ENCODE data around the gene KCNG4.

Gene KCNG4

GRCh38 chr16:84247844-84248243 is 8.0 kb upstream of the KCNG4 start:
- TF ChIP-seq FOXK2 (IDR thresholded peaks at IDR 0.05) (no peak), TARDBP (IDR thresholded peaks at IDR 0.05) (no peak), SUZ12 (IDR thresholded peaks at IDR 0.05) (no peak), FOXA1 (IDR thresholded peaks at IDR 0.05) (no peak), NFRKB (IDR thresholded peaks at IDR 0.05) (no peak), LEF1 (IDR thresholded peaks at IDR 0.05; ENCODE audit: borderline replicate concordance) (no peak), ZNF384 (IDR thresholded peaks at IDR 0.05) (no peak), CTBP1 (IDR thresholded peaks at IDR 0.05; ENCODE audit: borderline replicate concordance) (no peak)

GRCh38 chr16:84247331-84247730 is 7.5 kb upstream of the KCNG4 start:
- DNase-seq (ENCODE audit: extremely low spot score), result no peak
- POLR2A ChIA-PET, result no interaction called here
- TF ChIP-seq ZNF384 (IDR thresholded peaks at IDR 0.05), result no peak

More at GRCh38 chr16:84247844-84248243, 8.0 kb upstream of the KCNG4 start:
- DNase-seq (ENCODE audit: extremely low spot score), result no peak
- POLR2A ChIA-PET, result no interaction called here
- CTCF ChIA-PET, result interaction anchor here (1.2 kb wide), 1 partner anchor 12 kb away, joined by 3 read pairs; no protein-coding TSS in a partner anchor

GRCh38 chr16:84246679-84247077 is 6.9 kb upstream of the KCNG4 start:
- DNase-seq (ENCODE audit: extremely low spot score), result no peak
- ChIA-PET POLR2A (no interaction called here), CTCF (interaction anchor here (1.1 kb wide), 1 partner anchor 30 kb away, joined by 3 read pairs; no protein-coding TSS in a partner anchor)
- TF ChIP-seq HDGF (IDR thresholded peaks at IDR 0.05; ENCODE audit: borderline replicate concordance), result no peak
- TF ChIP-seq SUZ12 (IDR thresholded peaks at IDR 0.05), result no peak
- no peak for TF ChIP-seq TARDBP (IDR thresholded peaks at IDR 0.05)
- no peak for TF ChIP-seq ARNT (IDR thresholded peaks at IDR 0.05)
- TF ChIP-seq BHLHE40 (IDR thresholded peaks at IDR 0.05; ENCODE audit: borderline replicate concordance), result no peak
- no peak for TF ChIP-seq L3MBTL2 (conservative IDR thresholded peaks at IDR 0.05)
- no peak for TF ChIP-seq NFRKB (IDR thresholded peaks at IDR 0.05)
- no peak for TF ChIP-seq ELF4 (IDR thresholded peaks at IDR 0.05)
- no peak for TF ChIP-seq PKNOX1 (IDR thresholded peaks at IDR 0.05)
- TF ChIP-seq ZNF384 (IDR thresholded peaks at IDR 0.05), result no peak
- TF ChIP-seq SP1 (IDR thresholded peaks at IDR 0.05), result no peak
- no peak for TF ChIP-seq FOXM1 (IDR thresholded peaks at IDR 0.05; ENCODE audit: borderline replicate concordance)
- TF ChIP-seq CTBP1 (IDR thresholded peaks at IDR 0.05; ENCODE audit: borderline replicate concordance), result no peak
- TF ChIP-seq FOXK2 (IDR thresholded peaks at IDR 0.05), result no peak

More at GRCh38 chr16:84247331-84247730, 7.5 kb upstream of the KCNG4 start:
- CTCF ChIA-PET, result no interaction called here

GRCh38 chr16:84245956-84246678 is 6.3 kb upstream of the KCNG4 start:
- CTCF ChIA-PET, result interaction anchor here (1.1 kb wide), 1 partner anchor 31 kb away, joined by 3 read pairs; no protein-coding TSS in a partner anchor

GRCh38 chr16:84244728-84245127 is 4.9 kb upstream of the KCNG4 start:
- CTCF ChIA-PET, result no interaction called here

More at GRCh38 chr16:84245956-84246678, 6.3 kb upstream of the KCNG4 start:
- POLR2A ChIA-PET, result no interaction called here
- no peak for TF ChIP-seq ELF4 (IDR thresholded peaks at IDR 0.05)
- TF ChIP-seq BHLHE40 (IDR thresholded peaks at IDR 0.05; ENCODE audit: borderline replicate concordance), result no peak
- no peak for TF ChIP-seq FOXM1 (IDR thresholded peaks at IDR 0.05; ENCODE audit: borderline replicate concordance)
- TF ChIP-seq ZNF384 (IDR thresholded peaks at IDR 0.05), result no peak
- no peak for TF ChIP-seq CTBP1 (IDR thresholded peaks at IDR 0.05; ENCODE audit: borderline replicate concordance)
- no peak for TF ChIP-seq LEF1 (IDR thresholded peaks at IDR 0.05; ENCODE audit: borderline replicate concordance)
- no peak for TF ChIP-seq FOXA1 (IDR thresholded peaks at IDR 0.05)
- no peak for DNase-seq (ENCODE audit: extremely low spot score)

GRCh38 chr16:84243732-84244131 is 3.9 kb upstream of the KCNG4 start:
- no peak for TF ChIP-seq FOXM1 (IDR thresholded peaks at IDR 0.05; ENCODE audit: borderline replicate concordance)
- no peak for TF ChIP-seq LEF1 (IDR thresholded peaks at IDR 0.05; ENCODE audit: borderline replicate concordance)
- no peak for TF ChIP-seq L3MBTL2 (conservative IDR thresholded peaks at IDR 0.05)
- no peak for TF ChIP-seq SP1 (IDR thresholded peaks at IDR 0.05)
- TF ChIP-seq ARNT (IDR thresholded peaks at IDR 0.05), result no peak
- TF ChIP-seq NFRKB (IDR thresholded peaks at IDR 0.05), result no peak
- no peak for TF ChIP-seq CTBP1 (IDR thresholded peaks at IDR 0.05; ENCODE audit: borderline replicate concordance)
- TF ChIP-seq FOXK2 (IDR thresholded peaks at IDR 0.05), result no peak
- TF ChIP-seq HDGF (IDR thresholded peaks at IDR 0.05; ENCODE audit: borderline replicate concordance), result no peak
- DNase-seq (ENCODE audit: extremely low spot score), result no peak
- CTCF ChIA-PET, result no interaction called here
- POLR2A ChIA-PET, result no interaction called here

More at GRCh38 chr16:84244728-84245127, 4.9 kb upstream of the KCNG4 start:
- no peak for TF ChIP-seq NFRKB (IDR thresholded peaks at IDR 0.05)
- POLR2A ChIA-PET, result no interaction called here
- DNase-seq (ENCODE audit: extremely low spot score), result no peak

GRCh38 chr16:84242839-84243238 is 3.0 kb upstream of the KCNG4 start:
- POLR2A ChIA-PET, result no interaction called here
- no peak for DNase-seq (ENCODE audit: extremely low spot score)
- TF ChIP-seq ZNF384 (IDR thresholded peaks at IDR 0.05), result no peak
- TF ChIP-seq ELF4 (IDR thresholded peaks at IDR 0.05), result no peak
- no peak for TF ChIP-seq L3MBTL2 (conservative IDR thresholded peaks at IDR 0.05)
- TF ChIP-seq FOXK2 (IDR thresholded peaks at IDR 0.05), result no peak
- no peak for TF ChIP-seq CTBP1 (IDR thresholded peaks at IDR 0.05; ENCODE audit: borderline replicate concordance)
- TF ChIP-seq FOXA1 (IDR thresholded peaks at IDR 0.05), result no peak
- no peak for TF ChIP-seq LEF1 (IDR thresholded peaks at IDR 0.05; ENCODE audit: borderline replicate concordance)
- no peak for TF ChIP-seq SUZ12 (IDR thresholded peaks at IDR 0.05)
- TF ChIP-seq PKNOX1 (IDR thresholded peaks at IDR 0.05), result no peak
- no peak for TF ChIP-seq FOXM1 (IDR thresholded peaks at IDR 0.05; ENCODE audit: borderline replicate concordance)
- TF ChIP-seq SP1 (IDR thresholded peaks at IDR 0.05), result no peak
- no peak for TF ChIP-seq TARDBP (IDR thresholded peaks at IDR 0.05)
- CTCF ChIA-PET, result no interaction called here

Measured in HEK293T (cell line).